Psoas muscle (tissue), 8 donors: ENCODE data around the gene TRDN. TPM values are rescaled to one million over a fixed set of nuclear protein-coding genes. Genes with fewer than 3 reads are reported as not detected.
"Not testable (repeated sequence)": the region's sequence is repeated elsewhere in the genome, so short reads cannot be mapped to it uniquely, and the experiment has no call there.

ENCODE experiments used
- ATAC-seq, 4 donors: fragments of 200-7000 bp; cut with Tn5 transposase; one replicate each; pipeline ENCODE4 v1.9.1; 2020; ENCODE audit warnings: moderate library complexity in 3 of 4, mild to moderate bottlenecking in 2 of 4
- DNase-seq, 2 donors: peaks; one replicate each; pipeline ENCODE4 v3.0.0-alpha.2; 2020
- H3K27ac ChIP-seq: fragments of 200-600 bp; one replicate; pipeline ENCODE4 v1.8.0; 2022
- H3K27me3 ChIP-seq, 3 donors: fragments of 200-600 bp in 1 of 3; one replicate each; pipeline versions ENCODE4 v1.6.1 to v1.8.0; 2013 to 2022; ENCODE audit warnings: low read length in 2 of 3, mild to moderate bottlenecking in 2 of 3, moderate library complexity in 1 of 3; ENCODE audit not compliant: insufficient read depth in 3 of 3
- H3K36me3 ChIP-seq, 2 donors: fragments of 200-600 bp in 1 of 2; one replicate each; pipeline versions ENCODE4 v1.6.1 to v1.8.0; 2013 to 2022; ENCODE audit warnings: low read depth in 1 of 2, mild to moderate bottlenecking in 1 of 2, moderate library complexity in 1 of 2; ENCODE audit not compliant: insufficient read depth in 1 of 2
- H3K4me1 ChIP-seq: fragments of 200-600 bp; one replicate; pipeline ENCODE4 v1.8.0; 2022
- H3K4me3 ChIP-seq: fragments of 200-600 bp; one replicate; pipeline ENCODE4 v1.8.0; 2022; ENCODE audit warnings: mild to moderate bottlenecking
- H3K9me3 ChIP-seq: fragments of 200-600 bp; one replicate; pipeline ENCODE4 v1.8.0; 2022
- WGBS, 3 donors: extraction: QIAGEN DNeasy Blood & Tissue Kit; methylation state at CpG; one replicate each; pipeline versions ENCODE4 v1.1.6 to v1.1.7; 2013; 5-methylcytosine and 5-hydroxymethylcytosine counted together
- intact Hi-C, 2 donors: fragments of 100-400 bp; cut with DNase I; formaldehyde crosslinking; loops; one replicate each; pipeline versions ENCODE4 v1.11.0 to v1.14.2; 2022
- polyA plus RNA-seq, 3 donors: library from polyadenylated mRNA; stranded (reverse); fragments of 200-250 nt; gene quantifications; one replicate each; pipeline ENCODE4 v1.2.3, GENCODE V29; 2013
- total RNA-seq, 4 donors: library from RNA; stranded (reverse); fragmentation: NEBNext Ultra II Directional in 2 of 4; extraction: Animal tissue kit (Norgen Biotek cat#: 25700) in 2 of 4; gene quantifications; one replicate each; pipeline versions ENCODE4 v1.2.1 to v1.2.4, GENCODE V29; 2021 to 2023
- TF ChIP-seq, protein P1 (sequence below): fragments of 200-600 bp; IDR thresholded peaks from one replicate; pipeline ENCODE4 v1.8.0; 2022; ENCODE audit warnings: antibody characterized with exemption
- donor health status: healthy with polysubstance abuse.
- donor health status: DM: no; HTN: no; CAD: no; lungs with moderate emphysema.
- donor health status: Bipolar disorder and iron deficiency.
- donor health status: healthy.
- donor health status: DM: yes; HTN: yes; CAD: no.
- donor health status: DM: no; HTN: no; CAD: no.
- donor health status: DM: no; HTN: no; CAD: no.
- donor health status: DM: yes; HTN: yes; CAD: no.

The TRDN gene
- total and polyA plus RNA-seq, 7 donors, result 79.7 to 1,361 (median 399) TPM

DNA sequence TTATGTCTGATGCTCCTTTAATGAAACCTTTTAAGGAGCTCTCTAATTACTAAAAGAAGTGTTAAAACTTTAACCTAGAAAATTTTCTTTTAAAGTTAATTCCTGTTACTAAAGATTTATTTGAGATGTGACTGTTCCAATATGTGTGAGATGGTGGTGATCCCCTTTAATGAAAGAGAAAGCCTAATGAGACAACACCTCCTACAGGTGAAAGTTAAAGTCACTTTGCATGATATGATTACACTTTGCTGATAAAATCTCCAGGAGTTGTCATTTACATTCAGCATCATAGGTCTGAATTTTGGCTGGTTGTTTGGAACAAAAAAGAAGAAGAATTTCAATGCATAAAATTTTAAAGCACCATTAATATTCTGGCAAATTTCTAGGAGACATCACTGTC is 307.4 kb downstream of the TRDN start:
- H3K4me1 ChIP-seq, result no peaks in the 10 kb centered on the region
- intact Hi-C loops, result no loop called here
- peaks cover 0 to 63% of the 10 kb centered on the region in 2 donors for H3K36me3 ChIP-seq
- DNase-seq (no peak), ATAC-seq (no peak)
- no peak overlapping the region for H3K4me3 ChIP-seq
- TF ChIP-seq, protein P1, sequence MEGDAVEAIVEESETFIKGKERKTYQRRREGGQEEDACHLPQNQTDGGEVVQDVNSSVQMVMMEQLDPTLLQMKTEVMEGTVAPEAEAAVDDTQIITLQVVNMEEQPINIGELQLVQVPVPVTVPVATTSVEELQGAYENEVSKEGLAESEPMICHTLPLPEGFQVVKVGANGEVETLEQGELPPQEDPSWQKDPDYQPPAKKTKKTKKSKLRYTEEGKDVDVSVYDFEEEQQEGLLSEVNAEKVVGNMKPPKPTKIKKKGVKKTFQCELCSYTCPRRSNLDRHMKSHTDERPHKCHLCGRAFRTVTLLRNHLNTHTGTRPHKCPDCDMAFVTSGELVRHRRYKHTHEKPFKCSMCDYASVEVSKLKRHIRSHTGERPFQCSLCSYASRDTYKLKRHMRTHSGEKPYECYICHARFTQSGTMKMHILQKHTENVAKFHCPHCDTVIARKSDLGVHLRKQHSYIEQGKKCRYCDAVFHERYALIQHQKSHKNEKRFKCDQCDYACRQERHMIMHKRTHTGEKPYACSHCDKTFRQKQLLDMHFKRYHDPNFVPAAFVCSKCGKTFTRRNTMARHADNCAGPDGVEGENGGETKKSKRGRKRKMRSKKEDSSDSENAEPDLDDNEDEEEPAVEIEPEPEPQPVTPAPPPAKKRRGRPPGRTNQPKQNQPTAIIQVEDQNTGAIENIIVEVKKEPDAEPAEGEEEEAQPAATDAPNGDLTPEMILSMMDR, result no peak
- no peak overlapping the region for H3K27ac ChIP-seq
- no peaks in the 10 kb centered on the region for H3K9me3 ChIP-seq
- no peaks in the 10 kb centered on the region for H3K27me3 ChIP-seq

DNA sequence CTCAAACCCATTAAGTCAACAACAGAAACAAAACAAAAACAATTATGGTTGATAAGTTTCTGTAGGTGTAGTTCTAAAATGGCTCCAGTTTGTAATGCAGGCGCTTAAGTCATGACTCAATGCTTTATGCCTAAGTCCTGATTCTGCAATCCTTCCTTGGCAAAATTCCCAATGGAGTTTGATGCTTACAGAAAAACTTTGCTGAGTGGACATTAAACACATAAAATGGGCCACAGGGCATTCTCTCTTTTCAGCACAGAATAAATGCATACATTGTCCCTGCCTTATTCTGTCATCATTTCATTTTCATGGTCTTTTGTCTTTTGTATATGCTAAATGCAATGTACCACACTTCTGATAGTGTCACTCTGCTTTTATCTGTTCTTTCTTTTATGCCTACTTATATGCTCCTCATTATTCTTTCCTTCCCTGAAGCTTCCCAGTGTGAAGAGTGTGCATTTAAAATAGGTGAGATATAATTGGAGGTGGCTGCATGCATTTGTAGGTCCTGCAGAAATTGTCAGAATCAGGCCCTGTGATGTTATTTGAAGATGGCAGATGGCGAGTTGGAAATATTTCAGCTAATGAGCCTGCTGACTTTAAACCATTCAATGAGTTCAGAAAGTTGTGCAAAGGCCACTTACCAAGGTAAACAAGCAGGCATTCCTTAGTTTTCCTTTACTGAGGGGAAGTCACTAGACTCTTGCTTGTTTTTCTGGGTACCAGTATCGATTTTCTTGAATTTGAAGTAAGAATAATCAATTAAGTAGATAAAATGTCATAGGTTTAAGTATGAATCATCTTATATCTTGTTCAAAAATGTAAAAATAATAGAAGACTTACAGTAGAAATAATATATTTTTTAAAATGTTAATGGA is 313.1 kb downstream of the TRDN start:
- DNase-seq (no peak), ATAC-seq (peak in 2 of 4 donors; percentile 31 to 53)
- 81 to 89% (median 84%) methylated on average over 3 of the region's 3 CpGs for WGBS, 3 donors
- H3K27me3 ChIP-seq, result no peaks in the 10 kb centered on the region
- no peak overlapping the region for H3K4me3 ChIP-seq
- intact Hi-C loops, result no loop called here
- TF ChIP-seq, protein P1, result no peak
- H3K27ac ChIP-seq, result no peak overlapping the region
- no peaks in the 10 kb centered on the region for H3K4me1 ChIP-seq
- H3K9me3 ChIP-seq, result no peaks in the 10 kb centered on the region
- peaks cover 0 to 37% of the 10 kb centered on the region in 2 donors for H3K36me3 ChIP-seq

DNA sequence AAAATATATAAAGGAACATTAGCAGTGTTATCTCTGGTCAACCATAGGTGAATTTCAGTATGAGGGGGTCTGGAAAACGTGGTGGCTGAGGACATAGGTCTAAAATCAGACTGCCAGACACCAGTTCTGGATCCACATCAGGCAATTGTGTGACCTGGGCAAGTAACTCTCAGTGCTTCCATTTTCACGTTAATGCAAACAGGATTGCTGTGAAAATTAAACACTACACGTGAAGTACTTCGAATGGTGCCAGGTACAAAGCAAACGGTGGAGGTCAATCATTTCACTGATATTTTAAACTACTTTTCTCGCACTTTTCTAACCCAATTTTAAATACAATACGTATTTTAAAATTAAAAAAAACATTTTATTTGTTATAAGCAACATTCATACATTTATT is 315.7 kb downstream of the TRDN start:
- no peaks in the 10 kb centered on the region for H3K27me3 ChIP-seq
- no peaks in the 10 kb centered on the region for H3K4me1 ChIP-seq
- WGBS, 3 donors, result 77 to 82% (median 78%) methylated on average over 7 of the region's 7 CpGs
- ATAC-seq (no peak), DNase-seq (no peak)
- no peak overlapping the region for H3K27ac ChIP-seq
- H3K9me3 ChIP-seq, result no peaks in the 10 kb centered on the region
- peaks cover 0 to 29% of the 10 kb centered on the region in 2 donors for H3K36me3 ChIP-seq
- intact Hi-C loops, result no loop called here
- TF ChIP-seq, protein P1, result no peak
- H3K4me3 ChIP-seq, result no peak overlapping the region

DNA sequence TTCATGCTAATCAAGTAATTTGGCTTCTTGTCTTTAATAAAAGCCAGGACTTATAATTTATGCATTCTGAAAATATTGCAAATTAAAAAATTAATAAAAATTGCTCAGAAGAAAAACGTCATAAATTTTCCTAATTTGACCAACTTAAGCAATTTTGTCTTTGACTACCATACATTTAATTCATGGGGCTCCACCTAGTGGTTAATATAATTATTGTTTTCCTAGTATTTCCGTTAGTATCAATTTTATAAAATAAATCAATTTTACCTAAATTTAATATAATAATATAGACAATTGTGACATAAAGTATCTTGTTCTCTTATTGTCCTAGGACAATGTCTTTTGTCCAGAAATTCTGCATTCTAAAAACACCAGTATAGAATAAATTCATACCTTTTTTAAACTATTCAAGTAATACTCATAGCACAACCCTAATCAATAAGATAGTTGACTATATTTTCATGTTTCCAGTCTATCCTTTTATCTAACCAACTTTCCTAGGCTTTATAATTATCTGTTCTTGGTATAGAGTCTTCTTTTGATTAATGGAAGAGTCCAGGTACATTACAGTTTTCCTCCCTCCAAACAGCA is 319.9 kb downstream of the TRDN start:
- intact Hi-C loops, result loop anchor here (5.0 to 10.0 kb wide), 3 partner anchors 445 to 582 kb away; no protein-coding TSS in a partner anchor
- TF ChIP-seq, protein P1, result peak; percentile 61
- 28 to 42% (median 31%) methylated on average over 2 of the region's 2 CpGs for WGBS, 3 donors
- no peaks in the 10 kb centered on the region for H3K27me3 ChIP-seq
- DNase-seq (no peak), ATAC-seq (no peak)
- no peak overlapping the region for H3K27ac ChIP-seq
- no peaks in the 10 kb centered on the region for H3K9me3 ChIP-seq
- no peak overlapping the region for H3K4me3 ChIP-seq
- H3K36me3 ChIP-seq, result peaks cover 0 to 41% of the 10 kb centered on the region in 2 donors
- H3K4me1 ChIP-seq, result no peaks in the 10 kb centered on the region

DNA sequence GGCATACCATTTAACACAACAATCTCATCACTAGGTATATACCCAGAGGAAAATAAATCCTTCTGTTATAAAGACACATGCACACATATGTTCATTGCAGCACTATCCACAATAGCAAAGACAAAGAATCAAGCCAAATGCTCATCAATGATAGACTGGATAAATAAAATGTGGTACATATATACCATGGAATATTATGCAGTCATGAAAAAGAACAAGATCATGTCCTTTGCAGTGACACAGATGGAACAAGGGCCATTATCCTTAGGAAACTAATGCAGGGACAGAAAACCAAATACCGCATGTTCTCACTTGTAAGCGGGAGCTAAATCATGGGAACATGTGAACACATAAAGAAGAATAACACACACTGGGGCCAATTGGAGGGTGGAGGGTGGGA is 322.3 kb downstream of the TRDN start:
- H3K36me3 ChIP-seq, result peaks cover 0 to 40% of the 10 kb centered on the region in 2 donors
- H3K27me3 ChIP-seq, H3K4me3 ChIP-seq, H3K9me3 ChIP-seq, H3K4me1 ChIP-seq, ATAC-seq, H3K27ac ChIP-seq, DNase-seq: not testable (repeated sequence)
- intact Hi-C loops, result loop anchor here in 1 of 2 donors (10.0 kb wide), 1 partner anchor 580 kb away; no protein-coding TSS in a partner anchor
- WGBS, 3 donors, result 93 to 100% (median 99%) methylated on average over 2 of the region's 2 CpGs
